Measurements from ENCODE around the gene EPM2AIP1.
"Not testable (repeated sequence)": the region's sequence is repeated elsewhere in the genome, so short reads cannot be mapped to it uniquely, and the experiment has no call there.

EPM2AIP1 gene

DNA sequence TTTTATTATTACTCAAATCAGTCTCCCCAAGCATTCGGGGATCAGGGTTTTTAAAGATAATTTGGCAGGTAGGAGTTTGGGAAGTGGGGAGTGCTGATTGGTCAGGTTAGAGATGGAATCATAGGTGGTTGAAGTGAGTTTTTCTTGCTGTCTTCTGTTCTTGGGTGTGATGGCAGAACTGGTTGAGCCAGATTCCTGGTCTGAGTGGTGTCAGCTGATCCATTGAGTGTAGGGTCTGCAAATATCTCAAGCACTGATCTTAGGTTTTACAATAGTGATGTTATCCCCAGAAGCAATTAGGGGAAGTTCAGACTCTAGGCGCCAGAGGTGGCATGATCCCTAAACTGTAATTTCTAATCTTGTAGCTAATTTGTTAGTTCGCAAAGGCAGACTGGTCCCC, 27.5 kb downstream of the EPM2AIP1 start:
- TF ChIP-seq CTCF (IDR thresholded peaks at IDR 0.05; ENCODE audit: borderline replicate concordance, control extremely low read depth, extremely low read depth, insufficient read depth, missing control alignments): no peak
- in situ Hi-C loops (cut with MboI; ENCODE audit: low sequenced_read_pairs, unreplicated experiment): loop anchor here (25.0 kb wide), 1 partner anchor 228 kb away; no protein-coding TSS in a partner anchor
- no peak for DNase-seq (ENCODE audit: low spot score)

GRCh38 chr3:36964817-36965216, 28.1 kb downstream of the EPM2AIP1 start:
- in situ Hi-C loops (cut with MboI; ENCODE audit: low sequenced_read_pairs, unreplicated experiment): loop anchor here (25.0 kb wide), 1 partner anchor 228 kb away; no protein-coding TSS in a partner anchor

DNA sequence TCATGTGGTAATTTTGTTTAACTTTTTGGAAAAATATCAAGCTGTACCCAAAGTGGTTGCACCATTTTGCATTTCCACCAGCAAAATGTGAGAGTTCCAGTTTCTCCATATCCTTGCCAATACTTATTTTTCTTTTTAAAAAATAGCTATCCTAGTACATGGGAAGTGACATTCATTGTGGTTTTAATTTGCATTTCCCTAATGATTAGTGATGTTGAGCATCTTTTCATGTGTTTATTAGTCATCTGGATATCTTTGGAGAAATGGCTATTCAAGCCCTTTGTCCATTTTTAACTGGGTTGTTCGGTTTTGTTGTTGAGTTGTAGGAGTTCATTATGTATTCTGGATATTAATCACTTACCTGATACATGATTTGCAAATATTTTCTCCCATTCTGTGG, 28.6 kb downstream of the EPM2AIP1 start:
- in situ Hi-C loops (cut with MboI; ENCODE audit: low sequenced_read_pairs, unreplicated experiment): loop anchor here (25.0 kb wide), 1 partner anchor 227 kb away; no protein-coding TSS in a partner anchor
- no peak for DNase-seq (ENCODE audit: low spot score)
- no peak for TF ChIP-seq CTCF (IDR thresholded peaks at IDR 0.05; ENCODE audit: borderline replicate concordance, control extremely low read depth, extremely low read depth, insufficient read depth, missing control alignments)

More at GRCh38 chr3:36964817-36965216, 28.1 kb downstream of the EPM2AIP1 start:
- no peak for TF ChIP-seq CTCF (IDR thresholded peaks at IDR 0.05; ENCODE audit: borderline replicate concordance, control extremely low read depth, extremely low read depth, insufficient read depth, missing control alignments)
- DNase-seq (ENCODE audit: low spot score): no peak

- not testable (repeated sequence) for DNase-seq (ENCODE audit: low spot score)
- in situ Hi-C loops (cut with MboI; ENCODE audit: low sequenced_read_pairs, unreplicated experiment): loop anchor here (25.0 kb wide), 1 partner anchor 226 kb away; no protein-coding TSS in a partner anchor
Measured at GRCh38 chr3:36963008-36963407, 29.9 kb downstream of the EPM2AIP1 start.

- in situ Hi-C loops (cut with MboI; ENCODE audit: low sequenced_read_pairs, unreplicated experiment): loop anchor here (25.0 kb wide), 1 partner anchor 223 kb away; no protein-coding TSS in a partner anchor
- DNase-seq (ENCODE audit: low spot score): no peak
- TF ChIP-seq CTCF (IDR thresholded peaks at IDR 0.05; ENCODE audit: borderline replicate concordance, control extremely low read depth, extremely low read depth, insufficient read depth, missing control alignments): no peak
Measured at GRCh38 chr3:36960502-36960901, 32.4 kb downstream of the EPM2AIP1 start.

GRCh38 chr3:36959821-36960220, 33.1 kb downstream of the EPM2AIP1 start:
- in situ Hi-C loops (cut with MboI; ENCODE audit: low sequenced_read_pairs, unreplicated experiment): loop anchor here (25.0 kb wide), 1 partner anchor 223 kb away; no protein-coding TSS in a partner anchor
- TF ChIP-seq CTCF (IDR thresholded peaks at IDR 0.05; ENCODE audit: borderline replicate concordance, control extremely low read depth, extremely low read depth, insufficient read depth, missing control alignments): no peak
- no peak for DNase-seq (ENCODE audit: low spot score)

DNA sequence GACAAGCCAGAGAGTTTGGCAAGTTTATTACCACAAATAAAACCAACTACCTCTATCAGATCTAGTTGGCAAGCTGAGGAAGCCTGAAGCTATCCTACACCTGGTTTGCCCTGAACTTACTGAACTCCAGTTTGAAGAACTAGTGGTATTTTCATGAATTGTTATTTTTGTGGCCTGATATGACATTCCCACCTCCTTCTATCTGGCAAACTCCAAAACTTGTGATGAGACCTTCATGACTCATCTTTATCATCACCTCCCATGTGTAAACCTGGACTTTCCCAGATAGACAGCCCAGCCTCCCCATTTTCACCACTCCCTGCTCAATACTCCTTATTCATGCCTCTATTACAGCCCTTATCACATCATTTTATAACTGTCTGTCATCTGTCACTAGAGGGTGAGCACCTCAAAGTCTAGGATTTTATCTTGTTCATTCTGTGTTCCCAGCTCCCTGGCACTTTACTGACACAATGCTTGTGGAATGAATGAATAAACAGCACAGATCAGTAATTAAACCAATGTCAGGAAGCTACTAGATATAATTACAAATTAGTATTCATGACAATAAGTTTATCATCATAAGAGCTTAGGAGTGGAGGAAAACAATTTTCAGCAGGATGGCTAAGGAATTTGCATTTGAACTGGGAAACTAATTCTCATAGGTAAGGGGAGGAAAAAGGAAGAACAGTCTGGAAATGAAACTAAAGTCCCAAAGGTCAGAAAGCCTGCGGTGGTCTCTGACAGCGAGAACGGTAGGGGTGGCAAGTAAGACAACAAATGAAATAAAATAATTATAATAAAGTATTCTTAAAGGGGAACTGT, 34.9 kb downstream of the EPM2AIP1 start:
- DNase-seq (ENCODE audit: low spot score): no peak

More for the DNA sequence above, 34.9 kb downstream of the EPM2AIP1 start:
- no peak for TF ChIP-seq CTCF (IDR thresholded peaks at IDR 0.05; ENCODE audit: borderline replicate concordance, control extremely low read depth, extremely low read depth, insufficient read depth, missing control alignments)
- in situ Hi-C loops (cut with MboI; ENCODE audit: low sequenced_read_pairs, unreplicated experiment): loop anchor here (25.0 kb wide), 1 partner anchor 221 kb away; no protein-coding TSS in a partner anchor
